Fibroblast of skin of back (primary cell): Measurements from ENCODE around the gene ADPGK.

Experiments used
- DNase-seq: peaks from one replicate; pipeline ENCODE4 v3.0.0-alpha.2; 2013

The ADPGK gene

DNA sequence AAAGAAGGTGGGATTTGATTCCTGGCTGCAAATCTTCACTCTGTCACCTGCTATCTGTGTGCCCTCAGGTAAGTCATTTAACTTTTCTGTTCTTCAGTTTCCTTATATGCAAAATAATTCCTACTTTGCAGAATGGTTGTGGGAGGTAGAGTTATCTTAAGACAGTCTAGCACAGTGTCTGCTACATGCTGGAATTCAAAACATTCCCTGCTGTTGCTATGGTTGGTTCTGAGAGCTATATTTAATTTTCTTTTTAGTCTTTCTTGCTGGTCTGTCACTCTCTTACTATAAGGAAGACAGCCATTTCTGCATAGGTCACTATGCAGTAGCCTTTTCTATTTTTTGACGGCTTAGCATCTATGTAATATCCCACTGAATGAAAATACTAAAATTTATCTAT lies 4.0 kb upstream of the ADPGK start:
- DNase-seq, result peak; percentile 39

DNA sequence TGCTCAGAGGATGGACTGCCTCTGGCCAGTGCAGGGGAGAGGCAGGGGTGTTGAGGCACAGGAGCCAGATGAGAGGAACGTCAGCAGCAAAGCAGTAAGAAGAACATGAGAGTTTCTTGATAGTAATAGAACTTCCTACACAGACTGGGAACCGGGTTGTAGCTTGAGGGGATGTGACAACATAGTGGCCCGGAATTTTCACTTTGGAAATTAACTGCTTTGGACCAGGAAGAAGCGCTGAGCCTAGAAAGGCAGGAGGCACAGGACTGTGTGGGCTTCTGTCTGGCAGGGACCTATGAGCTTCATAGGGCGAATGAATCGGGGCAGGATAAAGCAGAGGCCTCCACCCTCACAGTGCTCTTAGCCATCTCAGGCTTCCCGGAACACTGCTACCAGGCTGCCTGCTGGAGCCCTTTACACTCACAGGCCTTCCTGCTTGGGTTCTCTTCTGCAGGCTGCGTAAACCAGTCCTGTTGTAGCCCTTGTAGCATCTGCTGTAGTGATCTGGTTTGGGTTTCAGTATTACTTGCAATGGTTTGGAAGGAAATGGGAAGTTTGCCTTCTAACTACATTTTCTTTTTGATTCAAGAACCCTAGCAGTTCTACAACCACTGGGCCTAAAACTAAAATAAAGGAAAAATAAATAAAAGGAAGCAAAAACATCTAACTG lies 3.3 kb upstream of the ADPGK start:
- DNase-seq, result no peak

DNA sequence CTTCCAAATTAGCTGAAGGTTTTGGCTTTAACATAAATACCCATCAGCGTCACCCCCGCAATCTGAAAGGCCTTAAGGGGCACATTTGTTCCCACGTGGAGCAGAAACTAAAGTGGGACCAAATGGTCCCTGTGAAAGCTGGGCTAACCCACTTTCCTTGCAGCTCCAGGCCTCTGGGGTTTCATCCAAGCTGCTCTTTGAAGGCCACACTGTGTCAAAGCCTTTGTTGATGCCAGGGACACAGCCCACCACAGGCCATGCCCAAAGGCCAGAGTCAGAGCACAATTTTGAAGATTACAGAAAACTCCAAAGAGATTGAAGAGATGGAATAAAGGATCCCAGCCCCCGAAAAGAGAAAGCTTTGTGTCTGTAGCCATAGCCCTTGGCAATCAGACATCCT lies 2.7 kb upstream of the ADPGK start:
- no peak for DNase-seq

DNA sequence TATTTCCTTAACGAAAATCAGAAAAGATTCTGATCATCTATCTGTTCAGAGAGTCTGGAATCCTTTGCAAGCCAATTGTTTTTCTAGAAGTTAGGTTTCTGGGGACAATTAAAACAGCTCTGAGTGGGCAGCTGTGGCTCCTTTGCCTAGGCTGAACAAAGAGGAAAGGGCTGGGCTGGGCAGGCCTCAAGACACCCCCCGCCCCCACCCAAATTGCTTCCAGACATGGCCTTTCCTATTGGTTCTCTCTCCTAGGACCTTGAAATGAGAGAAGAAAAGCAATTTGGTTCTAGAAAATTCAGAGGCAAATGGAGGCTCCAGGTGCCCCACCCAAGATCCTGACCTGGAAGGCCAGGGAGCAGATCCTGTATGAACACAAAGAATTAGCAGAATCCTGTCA lies 2.3 kb upstream of the ADPGK start:
- peak; percentile 24 for DNase-seq

DNA sequence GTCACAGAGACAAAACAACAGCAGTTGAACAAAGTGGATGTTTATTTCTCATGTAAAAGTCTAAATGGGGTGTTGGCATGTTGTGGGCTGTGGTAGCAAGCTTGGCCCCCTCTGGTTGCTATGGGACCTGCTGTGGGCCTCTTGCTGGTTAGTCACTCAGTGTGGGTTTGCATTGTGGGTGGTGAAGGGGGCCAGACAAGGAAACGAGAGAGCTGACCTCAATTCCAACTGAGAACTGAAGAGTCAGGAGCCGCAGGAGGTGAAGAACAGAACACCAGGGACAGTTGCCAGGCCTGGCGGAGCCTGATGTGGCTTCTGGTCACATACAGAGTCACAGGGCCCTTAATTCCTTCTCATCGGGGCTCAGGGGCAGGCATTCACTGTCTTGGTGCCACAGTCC lies 1.9 kb upstream of the ADPGK start:
- peak; percentile 87 for DNase-seq

DNA sequence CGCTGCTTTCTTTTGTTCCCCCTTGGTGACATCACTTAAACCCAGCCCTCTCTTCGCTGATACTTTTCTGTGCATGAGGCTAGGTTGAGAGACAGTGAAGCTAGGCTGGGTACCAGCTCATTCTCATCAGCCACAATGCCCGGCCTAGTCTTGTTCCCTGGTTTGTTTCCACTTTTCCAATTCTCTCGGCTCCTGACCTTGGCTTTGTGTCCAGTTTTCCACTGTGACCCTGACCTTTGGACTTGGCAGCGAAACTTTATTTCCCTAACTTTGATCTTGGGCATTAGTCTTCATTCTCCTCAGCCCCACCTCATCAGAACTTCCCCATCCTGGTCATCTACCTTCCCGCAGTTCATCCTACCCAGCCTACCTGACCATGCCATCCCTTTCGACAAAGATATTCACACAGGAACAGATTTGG lies 908 bp upstream of the ADPGK start:
- DNase-seq, result no peak

DNA sequence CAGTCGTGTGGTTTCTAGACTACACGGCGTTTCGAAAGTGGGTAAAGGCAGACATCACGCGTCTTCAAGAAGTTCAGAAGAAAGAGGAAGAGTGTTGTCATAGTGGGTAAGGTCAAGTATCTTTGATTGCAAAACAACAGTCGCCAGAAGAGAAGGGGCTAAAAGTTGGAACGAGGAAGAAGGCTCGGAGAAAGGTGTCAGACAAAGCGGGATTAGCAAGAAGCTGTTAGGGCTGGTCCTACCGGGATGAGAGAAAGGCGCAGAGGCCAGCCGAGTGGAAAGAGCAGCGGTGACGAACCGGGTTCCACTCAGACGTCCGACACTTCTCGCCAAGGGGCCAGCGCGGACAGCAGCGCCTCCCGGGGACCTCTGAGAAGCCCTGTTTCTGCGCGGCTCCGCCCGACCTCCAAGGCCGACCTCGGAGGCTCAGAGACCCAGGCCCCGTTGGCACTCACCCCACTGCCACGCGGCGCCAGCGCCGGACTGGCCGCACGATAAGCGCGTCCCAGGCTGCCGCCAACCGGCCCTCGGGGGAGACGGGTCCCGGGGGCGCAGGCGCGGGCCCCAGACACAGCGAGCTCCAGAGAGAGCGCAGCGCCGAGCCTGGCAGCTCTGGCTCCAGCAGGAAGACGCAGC lies 436 bp downstream of the ADPGK start:
- DNase-seq, result peak; percentile 30

DNA sequence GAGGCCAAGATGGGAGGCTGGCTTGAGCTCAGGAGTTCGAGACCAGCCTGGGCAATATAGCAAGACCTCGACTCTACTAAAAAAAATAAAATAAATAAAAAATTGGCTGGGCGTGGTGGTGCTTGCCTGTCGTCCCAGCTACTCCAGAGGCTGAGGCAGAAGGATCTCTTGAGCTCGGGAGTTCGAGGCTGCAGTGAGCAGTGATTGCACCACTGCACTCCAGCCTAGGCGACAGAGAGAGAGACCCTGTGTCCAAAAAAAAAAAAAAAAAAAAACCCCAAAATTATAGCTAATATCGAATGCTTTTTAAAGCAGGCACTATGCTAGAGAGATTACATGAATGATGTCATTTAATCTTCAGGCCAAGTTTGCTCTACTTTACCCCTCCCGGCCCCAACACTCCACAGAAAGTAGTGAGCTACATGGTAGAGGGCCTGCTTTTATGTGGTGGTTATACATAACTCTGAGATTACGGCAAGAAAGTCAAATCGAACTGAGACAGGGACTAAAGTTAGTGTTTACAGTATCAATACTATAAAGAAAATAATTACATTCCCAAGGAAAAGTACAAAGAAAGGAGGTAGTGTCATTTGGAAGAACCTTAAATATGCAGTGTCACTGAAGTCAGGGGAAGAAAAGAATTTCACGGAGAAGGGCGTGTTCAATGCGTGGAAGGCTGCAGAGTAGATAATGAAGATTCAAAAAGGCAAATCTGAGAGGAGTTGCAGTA lies 1.1 kb downstream of the ADPGK start:
- DNase-seq, result no peak

DNA sequence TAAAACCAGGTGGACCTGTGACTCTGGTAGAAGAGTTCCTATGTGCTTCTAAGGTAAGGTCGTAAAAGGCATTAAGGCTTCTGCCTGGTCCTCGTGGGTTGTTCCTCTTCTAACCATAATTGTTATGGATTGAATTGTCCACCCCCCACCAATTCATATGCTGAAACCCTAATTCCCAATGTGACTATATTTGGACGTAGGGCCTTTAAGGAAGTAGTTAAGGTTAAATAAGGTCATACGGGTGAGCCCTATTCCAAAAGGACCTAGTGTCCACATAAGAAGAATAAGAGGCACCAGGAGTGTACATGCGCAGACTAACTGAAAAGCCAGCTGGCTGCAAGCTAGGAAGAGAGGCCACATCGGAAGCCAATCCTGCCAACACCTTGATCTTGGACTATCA lies 1.9 kb downstream of the ADPGK start:
- DNase-seq, result no peak

DNA sequence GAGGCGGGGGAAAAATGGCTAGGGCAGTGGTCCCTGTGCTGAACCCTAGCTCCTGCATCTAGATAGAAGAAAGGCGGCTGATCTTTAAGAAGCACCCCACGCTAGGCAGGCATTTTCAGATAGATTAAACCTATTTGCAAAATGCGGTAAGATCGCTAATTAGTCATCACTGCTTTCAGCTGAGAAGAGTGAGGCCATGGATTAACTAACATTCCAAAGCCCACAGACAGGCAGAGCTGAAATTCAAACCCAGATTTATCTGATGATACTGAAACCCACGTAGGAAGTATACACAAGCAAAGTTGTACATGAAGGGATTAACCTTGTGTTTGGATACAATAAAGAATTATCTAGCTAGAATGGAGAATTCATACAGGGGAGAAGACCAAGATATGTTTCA lies 4.8 kb downstream of the ADPGK start:
- DNase-seq, result no peak

DNA sequence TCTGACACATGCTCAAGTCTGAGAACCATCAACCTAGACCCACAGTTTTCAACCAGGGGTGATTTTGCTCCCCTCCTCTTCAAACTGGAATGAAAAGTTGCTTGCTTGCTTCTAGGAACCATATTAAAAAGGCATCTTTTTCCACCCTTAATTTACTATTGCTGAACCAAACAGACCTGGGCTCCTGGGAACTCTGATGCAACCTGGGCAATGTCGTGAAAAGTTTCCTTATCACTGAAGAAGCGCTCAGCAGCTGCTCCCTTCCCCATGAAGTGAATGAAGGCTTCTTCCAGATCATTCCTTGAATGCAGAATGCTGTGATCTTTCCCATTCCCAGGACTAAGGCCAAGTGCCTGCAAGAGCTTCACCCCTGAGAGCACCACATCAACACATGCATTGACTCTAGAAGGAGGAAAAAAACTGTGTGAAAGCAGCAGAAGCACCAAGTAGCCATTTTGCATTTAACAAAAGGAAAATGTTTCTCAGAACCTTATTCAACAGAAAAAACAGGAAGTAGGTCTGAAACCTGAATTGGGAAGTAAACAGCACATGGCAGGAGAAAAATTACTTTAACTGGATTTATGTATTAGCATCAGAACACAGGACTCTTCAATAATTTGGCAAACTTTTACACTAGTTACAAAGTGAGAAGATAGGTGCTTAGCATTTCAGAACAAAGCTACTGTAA lies 8.7 kb downstream of the ADPGK start:
- no peak for DNase-seq

DNA sequence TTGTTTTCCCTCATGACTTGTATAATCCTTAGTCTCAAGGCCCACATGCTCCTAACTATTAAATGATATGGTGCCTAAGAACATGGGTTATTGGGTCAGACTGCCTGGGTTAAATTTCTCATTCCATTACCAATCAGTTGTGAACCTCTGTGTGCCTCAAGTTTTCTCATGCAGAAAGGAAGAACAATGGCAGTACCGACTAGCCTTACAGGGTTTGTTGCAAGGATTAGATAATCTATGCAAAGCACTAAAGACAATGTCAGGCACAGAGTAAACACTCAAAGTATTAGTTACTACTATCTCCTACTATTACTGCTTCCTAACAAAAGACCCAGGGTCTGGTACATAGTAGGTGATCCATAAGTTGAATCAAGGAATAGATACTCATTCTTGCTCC lies 12.2 kb downstream of the ADPGK start:
- DNase-seq, result no peak

DNA sequence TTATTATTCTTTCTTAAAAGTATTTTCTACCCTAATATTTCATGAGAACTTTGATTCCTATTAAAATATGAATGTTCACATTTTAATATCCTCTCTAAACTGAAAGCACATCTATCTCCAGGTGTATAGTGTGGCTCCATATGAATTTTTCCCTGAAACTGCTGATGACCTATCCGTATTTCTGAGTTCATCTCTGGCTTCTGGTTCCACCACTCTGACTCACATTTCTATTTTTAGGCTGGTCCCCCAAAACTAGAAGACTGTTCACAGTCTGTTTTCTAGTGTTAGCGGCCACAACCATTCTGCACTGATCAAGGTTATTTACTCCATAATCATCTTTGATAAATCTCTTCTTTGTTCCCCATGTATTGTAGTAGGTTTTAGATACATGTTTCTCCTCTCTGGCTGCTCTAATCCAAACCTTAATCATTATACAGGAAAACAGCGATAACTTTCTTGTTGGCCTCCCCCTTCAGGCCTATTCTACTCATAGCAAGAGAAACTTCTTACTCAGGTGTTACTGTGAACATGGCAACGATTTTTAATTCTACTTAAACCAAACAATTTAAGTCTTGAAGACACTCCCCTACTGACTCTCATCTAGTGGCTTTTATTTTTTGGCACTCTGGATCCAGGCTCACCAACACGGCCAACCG lies 12.8 kb downstream of the ADPGK start:
- no peak for DNase-seq

DNA sequence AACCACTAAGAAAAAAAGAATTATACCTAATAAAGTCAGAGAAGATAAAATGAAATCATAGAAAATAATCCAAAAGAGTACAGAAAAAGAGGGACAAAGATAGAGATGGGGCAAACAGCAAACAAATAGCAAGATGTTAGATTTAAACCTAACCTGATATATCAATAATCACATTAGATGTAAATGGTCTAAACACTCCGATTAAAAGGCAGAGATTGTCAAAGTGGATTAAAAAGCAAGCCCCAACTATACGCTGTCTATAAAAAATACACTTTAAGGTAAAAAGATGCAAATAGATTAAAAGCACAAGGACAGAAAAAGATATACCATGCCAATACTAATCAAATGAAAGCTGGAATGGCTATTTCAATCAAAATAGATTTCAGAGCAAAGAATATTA lies 16.8 kb downstream of the ADPGK start:
- no peak for DNase-seq

DNA sequence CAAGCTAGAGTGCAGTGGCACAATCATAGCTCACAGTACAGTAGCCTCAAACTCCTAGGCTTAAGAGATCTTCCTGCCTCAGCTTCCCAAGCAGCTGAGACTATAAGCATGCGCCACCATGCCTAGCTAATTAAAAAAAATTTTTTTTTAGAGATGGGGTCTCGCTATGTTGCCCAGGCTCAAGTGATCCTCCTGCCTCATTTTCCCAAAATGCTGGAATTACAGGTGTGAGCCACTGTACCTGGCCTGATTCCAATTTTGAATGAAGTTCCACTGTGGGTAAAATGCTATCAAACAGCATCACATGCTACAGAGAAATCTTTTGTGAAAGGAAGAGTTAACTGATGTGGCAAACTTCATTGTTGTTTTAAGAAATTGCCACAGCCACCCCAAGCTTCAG lies 17.5 kb downstream of the ADPGK start:
- no peak for DNase-seq

DNA sequence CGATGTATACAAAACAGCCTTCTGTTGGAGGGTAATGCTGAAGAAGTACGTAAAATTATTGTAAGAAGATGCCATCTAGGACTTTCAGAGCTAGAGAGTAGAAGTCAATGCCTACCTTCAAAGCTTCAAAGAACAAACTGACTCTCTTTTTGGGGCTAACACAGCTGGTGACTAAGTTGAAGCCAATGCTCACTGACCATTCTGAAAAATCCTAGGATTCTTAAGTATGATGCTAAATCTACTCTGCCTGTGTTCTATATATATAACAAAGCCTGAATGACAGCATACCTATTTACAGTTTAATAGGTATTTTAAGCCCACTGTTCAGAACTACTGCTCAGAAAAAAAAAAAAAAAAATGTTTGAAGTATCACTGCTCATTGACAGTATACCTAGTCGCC lies 18.9 kb downstream of the ADPGK start:
- no peak for DNase-seq

DNA sequence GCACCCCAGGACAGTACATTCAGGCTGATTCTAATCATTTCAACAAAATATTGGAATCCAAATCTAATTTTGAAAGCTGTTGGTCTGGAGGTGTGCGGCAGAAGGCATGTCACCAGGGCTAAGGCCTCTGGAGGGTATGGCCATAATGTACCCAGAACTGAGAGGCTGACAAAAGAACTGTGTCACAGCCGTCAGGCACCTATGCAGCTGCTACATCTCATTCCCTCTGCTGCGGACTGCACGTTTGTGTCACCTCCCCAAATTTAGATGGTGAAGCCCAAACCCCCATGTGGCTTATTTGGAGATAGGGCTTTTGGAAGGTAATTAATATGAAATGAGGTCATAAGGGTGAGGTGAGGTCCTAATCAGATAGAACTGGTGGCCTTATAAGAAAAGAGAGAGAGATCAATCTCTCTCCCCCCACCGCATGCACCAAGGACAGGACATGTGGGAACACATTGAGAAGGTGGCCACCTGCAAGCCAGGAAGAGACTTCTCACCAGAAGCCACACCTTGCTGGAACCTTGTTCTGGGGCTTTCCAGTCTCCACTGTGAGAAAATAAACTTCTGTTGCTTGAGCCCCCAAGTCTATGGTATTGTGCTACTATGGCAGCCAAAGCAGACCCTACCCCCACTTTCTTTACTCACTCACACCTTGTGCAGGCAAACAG lies 22.8 kb downstream of the ADPGK start:
- DNase-seq, result no peak

DNA sequence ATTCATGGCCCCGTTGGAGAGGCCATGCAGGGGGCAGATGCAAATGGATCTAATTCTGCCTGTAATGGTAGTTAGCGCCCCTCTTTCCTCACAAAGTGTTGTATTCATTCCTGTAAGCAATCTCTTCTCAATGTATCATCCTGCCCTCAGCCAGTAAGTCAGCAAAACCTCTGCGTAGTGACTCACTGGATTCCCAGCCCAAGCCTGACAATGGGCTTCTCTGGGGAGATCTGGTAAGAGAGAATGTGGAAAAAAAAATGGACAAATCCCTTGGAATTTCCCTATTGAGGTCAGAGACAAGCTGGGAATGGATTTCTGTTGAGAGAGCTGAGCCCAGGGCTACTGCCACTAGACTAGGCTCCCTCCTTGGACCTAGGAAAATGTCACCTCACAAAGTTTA lies 25.4 kb downstream of the ADPGK start:
- peak; percentile 98 for DNase-seq

DNA sequence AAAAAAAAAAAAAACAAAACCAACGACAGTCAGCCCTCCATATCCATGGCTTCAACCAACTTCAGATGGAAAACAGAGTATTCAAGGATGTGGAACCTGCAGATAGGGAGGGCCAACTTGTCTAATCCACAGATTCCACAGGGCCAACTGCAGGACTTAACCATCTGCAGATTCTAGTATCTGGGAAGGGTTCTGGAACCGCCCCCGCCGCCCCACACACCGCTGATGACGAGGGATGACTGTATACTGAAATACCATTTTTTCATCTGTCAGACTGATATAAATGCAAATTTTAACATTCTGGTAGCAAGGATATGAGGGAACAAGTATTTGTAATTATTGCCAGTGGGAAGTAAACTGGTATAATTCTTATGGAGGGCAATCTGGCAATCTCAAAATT lies 29.5 kb downstream of the ADPGK start:
- DNase-seq, result no peak

DNA sequence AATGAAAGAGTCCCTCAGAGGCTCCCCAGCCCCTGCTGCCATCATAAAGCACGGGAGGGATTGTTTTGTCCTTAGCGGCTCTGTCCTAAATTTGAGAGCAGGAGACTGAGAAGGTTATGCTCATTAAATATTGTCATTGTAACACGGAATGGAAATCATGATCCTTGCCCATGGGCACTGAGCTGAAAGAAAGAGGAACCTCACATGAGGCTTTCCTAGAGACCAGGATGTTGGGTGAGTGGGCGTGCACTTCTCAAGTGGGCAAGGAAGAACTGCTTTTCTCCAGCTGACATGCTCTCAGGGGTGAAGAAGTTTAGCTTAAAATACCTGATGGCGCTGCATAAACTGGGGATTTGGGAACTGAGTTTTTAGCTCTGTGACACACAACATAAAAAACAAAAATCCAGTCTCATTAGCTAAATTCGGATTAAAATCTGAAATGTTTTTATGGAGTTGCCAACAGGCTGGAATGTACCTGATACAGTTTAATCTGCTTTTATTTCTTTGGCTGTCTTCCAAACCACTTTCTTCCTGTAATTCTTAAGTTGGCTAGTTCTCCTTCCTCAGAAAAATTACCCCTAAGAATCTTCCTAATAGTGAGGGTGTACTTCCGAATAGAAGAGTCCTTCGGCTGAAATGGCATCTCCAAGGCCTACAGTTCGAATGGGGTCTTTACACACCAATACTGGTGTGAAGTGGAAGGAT lies 31.7 kb downstream of the ADPGK start:
- no peak for DNase-seq

DNA sequence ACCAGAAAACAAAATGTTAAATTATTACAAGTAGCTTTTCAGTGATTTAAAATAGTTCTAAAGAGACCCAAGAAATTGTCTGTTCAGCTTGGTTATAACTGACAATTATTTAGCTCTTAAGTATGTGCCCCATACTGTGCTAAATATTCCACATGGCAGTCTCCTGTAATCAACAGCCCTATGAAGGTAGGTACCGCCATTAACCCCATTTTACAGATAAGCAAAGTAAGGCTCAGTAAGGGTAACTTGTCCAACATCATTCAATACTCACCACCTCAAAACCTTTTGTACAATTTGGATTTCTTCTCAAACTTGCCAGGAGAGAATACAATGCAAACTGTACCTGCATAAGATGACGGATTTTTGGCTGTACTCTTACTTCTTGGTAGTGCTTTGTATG lies 33.9 kb downstream of the ADPGK start:
- no peak for DNase-seq

DNA sequence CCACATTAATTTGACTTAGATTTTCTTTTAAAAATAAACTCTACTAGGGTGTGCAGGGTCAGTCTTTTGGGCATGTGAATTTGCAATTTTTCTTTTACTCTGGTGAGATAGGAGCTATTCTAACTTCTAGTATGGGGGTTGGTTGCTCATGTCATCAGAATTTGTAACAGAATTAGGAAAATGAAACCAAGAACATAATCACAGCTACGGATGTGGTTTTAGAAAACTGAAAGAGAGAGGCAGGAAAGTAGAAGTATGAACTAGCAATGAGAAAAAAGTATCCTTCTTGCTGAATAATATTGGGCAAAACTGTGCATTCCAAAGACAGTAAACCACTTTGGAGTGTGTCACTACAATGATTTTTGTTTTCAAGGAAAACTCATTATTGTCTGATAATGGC lies 43.3 kb downstream of the ADPGK start:
- no peak for DNase-seq
